Uterus (tissue), 2 donors: ENCODE data around the gene ACOT7.

Experiments
- POLR2A ChIP-seq, 2 donors: fragments of 450-650 bp; IDR thresholded peaks; one replicate each; pipeline ENCODE4 v1.6.1; 2016; ENCODE audit warnings: antibody characterized with exemption in 2 of 2, mild to moderate bottlenecking in 1 of 2, moderate library complexity in 1 of 2
- TF ChIP-seq, protein P1 (sequence below), 4 experiments: fragments of 200-600 bp in 2 of 4; fragments of 450-650 bp in 2 of 4; sonication (generic) in 2 of 4; IDR thresholded peaks; one replicate each; pipeline ENCODE4 v1.5.1; 2016 to 2019; ENCODE audit warnings: antibody characterized with exemption in 4 of 4, mild to moderate bottlenecking in 2 of 4, moderate library complexity in 1 of 4

GRCh38 chr1:6409733-6410132, 16.2 kb upstream of the ACOT7 start:
- TF ChIP-seq POLR2A (IDR thresholded peaks at IDR 0.05) = no peak
- TF ChIP-seq, protein P1, sequence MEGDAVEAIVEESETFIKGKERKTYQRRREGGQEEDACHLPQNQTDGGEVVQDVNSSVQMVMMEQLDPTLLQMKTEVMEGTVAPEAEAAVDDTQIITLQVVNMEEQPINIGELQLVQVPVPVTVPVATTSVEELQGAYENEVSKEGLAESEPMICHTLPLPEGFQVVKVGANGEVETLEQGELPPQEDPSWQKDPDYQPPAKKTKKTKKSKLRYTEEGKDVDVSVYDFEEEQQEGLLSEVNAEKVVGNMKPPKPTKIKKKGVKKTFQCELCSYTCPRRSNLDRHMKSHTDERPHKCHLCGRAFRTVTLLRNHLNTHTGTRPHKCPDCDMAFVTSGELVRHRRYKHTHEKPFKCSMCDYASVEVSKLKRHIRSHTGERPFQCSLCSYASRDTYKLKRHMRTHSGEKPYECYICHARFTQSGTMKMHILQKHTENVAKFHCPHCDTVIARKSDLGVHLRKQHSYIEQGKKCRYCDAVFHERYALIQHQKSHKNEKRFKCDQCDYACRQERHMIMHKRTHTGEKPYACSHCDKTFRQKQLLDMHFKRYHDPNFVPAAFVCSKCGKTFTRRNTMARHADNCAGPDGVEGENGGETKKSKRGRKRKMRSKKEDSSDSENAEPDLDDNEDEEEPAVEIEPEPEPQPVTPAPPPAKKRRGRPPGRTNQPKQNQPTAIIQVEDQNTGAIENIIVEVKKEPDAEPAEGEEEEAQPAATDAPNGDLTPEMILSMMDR (IDR thresholded peaks at IDR 0.05) = no peak
